PC-3 (cell line): ENCODE data around the gene ALPK3. TPM values are rescaled to one million over a fixed set of nuclear protein-coding genes. Genes with fewer than 3 reads are reported as not detected.

ENCODE experiments used
- ATAC-seq: fragments of 200-7000 bp; cut with Tn5 transposase; 2 replicates; pipeline ENCODE4 v1.9.1; 2020; ENCODE audit warnings: mild to moderate bottlenecking, moderate library complexity
- BruUV-seq: library from RNA; stranded (reverse); fragments of 400-500 nt; replicated peaks from 2 replicates; lab custom pipeline; 2021; lab: Mats Ljungman, UMichigan
- CTCF ChIA-PET: fragments of 300-600 bp; sonication (Branson Sonifier 250); formaldehyde crosslinking; loops from one replicate; lab custom pipeline; 2022; ENCODE audit warnings: antibody characterized with exemption; lab: Charles Lee
- POLR2A ChIA-PET: fragments of 300-600 bp; sonication (Branson Sonifier 250); formaldehyde crosslinking; loops from one replicate; lab custom pipeline; 2022; ENCODE audit warnings: antibody characterized with exemption; ENCODE audit not compliant: unreplicated experiment; lab: Charles Lee
- DNase-seq: peaks from one replicate; pipeline ENCODE4 v3.0.0-alpha.2; 2015
- H2AFZ ChIP-seq: fragments of 300-600 bp; sonication (generic); 2 replicates; pipeline ENCODE4 v1.6.0; 2016; ENCODE audit warnings: antibody characterized with exemption, low read length
- H3F3A ChIP-seq: fragments of 300-600 bp; sonication (generic); one replicate; pipeline ENCODE4 v1.6.0; 2017; ENCODE audit warnings: antibody characterized with exemption, low read length, control low read depth, mild to moderate bottlenecking; ENCODE audit not compliant: unreplicated experiment
- H3K27ac ChIP-seq: fragments of 300-600 bp; sonication (generic); 2 replicates; pipeline ENCODE4 v1.5.1; 2016; ENCODE audit warnings: mild to moderate bottlenecking, low read length
- H3K27me3 ChIP-seq: fragments of 300-600 bp; sonication (generic); 2 replicates; pipeline ENCODE4 v1.6.1; 2016; ENCODE audit warnings: low read length, mixed read lengths
- H3K36me3 ChIP-seq: fragments of 300-600 bp; sonication (generic); 2 replicates; pipeline ENCODE4 v1.6.1; 2016; ENCODE audit warnings: low read depth, mixed run types, low read length, mixed read lengths
- H3K4me1 ChIP-seq: fragments of 300-600 bp; sonication (generic); 2 replicates; pipeline ENCODE4 v1.5.1; 2016; ENCODE audit warnings: low read length; ENCODE audit not compliant: insufficient read depth
- H3K4me2 ChIP-seq: fragments of 300-600 bp; sonication (generic); 2 replicates; pipeline ENCODE4 v1.6.0; 2016; ENCODE audit warnings: low read length
- H3K4me3 ChIP-seq: fragments of 300-600 bp; sonication (generic); 2 replicates; pipeline ENCODE4 v1.5.1; 2016; ENCODE audit warnings: mild to moderate bottlenecking, low read length, mixed read lengths
- H3K79me2 ChIP-seq: fragments of 300-600 bp; sonication (generic); 2 replicates; pipeline ENCODE4 v1.6.1; 2017; ENCODE audit warnings: low read length, mixed read lengths
- H3K9ac ChIP-seq: fragments of 300-600 bp; sonication (generic); 2 replicates; pipeline ENCODE4 v1.6.0; 2016; ENCODE audit warnings: mild to moderate bottlenecking, low read length
- H3K9me2 ChIP-seq: fragments of 300-600 bp; sonication (generic); replicated peaks from 2 replicates; pipeline ENCODE4 v1.6.1; 2016; ENCODE audit warnings: mixed run types, low read length, mixed read lengths
- H3K9me3 ChIP-seq: fragments of 300-600 bp; sonication (generic); 2 replicates; pipeline ENCODE4 v1.6.1; 2016; ENCODE audit warnings: low read length, mixed read lengths
- H4K20me1 ChIP-seq: fragments of 300-600 bp; sonication (generic); 2 replicates; pipeline ENCODE4 v1.6.1; 2016; ENCODE audit warnings: low read length, mixed read lengths
- CTCF ChIP-seq: fragments of 300-600 bp; sonication (generic); conservative IDR thresholded peaks from 2 replicates; pipeline ENCODE4 v1.5.1; 2017; ENCODE audit warnings: antibody characterized with exemption, low read depth, mild to moderate bottlenecking, low read length
- EZH2 ChIP-seq: fragments of 300-600 bp; sonication (generic); IDR thresholded peaks from one replicate; pipeline ENCODE4 v1.6.1; 2017; ENCODE audit warnings: antibody characterized with exemption, mild to moderate bottlenecking, low read length; ENCODE audit not compliant: unreplicated experiment
- EZH2phosphoT487 ChIP-seq: fragments of 300-600 bp; sonication (generic); IDR thresholded peaks from 2 replicates; pipeline ENCODE4 v1.6.1; 2018; ENCODE audit warnings: mild to moderate bottlenecking, antibody characterized with exemption, low read length, borderline replicate concordance
- intact Hi-C: fragments of 100-400 bp; cut with micrococcal nuclease; formaldehyde crosslinking; loops from 2 replicates; pipeline ENCODE4 v1.9.0; 2023
- total RNA-seq: library from RNA; depleted of rRNA; stranded (reverse); fragments of >200 nt; gene quantifications from 2 replicates; pipeline ENCODE4 v1.2.3, GENCODE V29; 2014

ALPK3 gene
- total RNA-seq, 1 experiment from 2014 or later = 2.4 TPM

GRCh38 chr15:84893607-84894006 lies 76.5 kb downstream of the ALPK3 start:
- Histone ChIP-seq H3K4me3 (no peak overlapping the region), H3K4me1 (peaks cover 11% of the 10 kb centered on the region), H3K9me3 (no peaks in the 10 kb centered on the region), H3K9ac (no peak overlapping the region), H3K27ac (no peak overlapping the region), H3F3A (no peaks in the 10 kb centered on the region), H3K4me2 (no peak overlapping the region), H3K27me3 (no peaks in the 10 kb centered on the region), H3K36me3 (no peaks in the 10 kb centered on the region), H3K9me2 (no peaks in the 10 kb centered on the region), H3K79me2 (no peaks in the 10 kb centered on the region), H2AFZ (no peak overlapping the region), H4K20me1 (no peaks in the 10 kb centered on the region)
- ChIA-PET CTCF (no interaction called here), POLR2A (interaction anchor here (0.6 kb wide), 1 partner anchor 36 kb away, joined by 6 read pairs; no protein-coding TSS in a partner anchor)
- no peak for TF ChIP-seq EZH2phosphoT487
- no peak for TF ChIP-seq EZH2
- TF ChIP-seq CTCF = no peak
- ATAC-seq (no peak), DNase-seq (no peak)
- no TSS peak for BruUV-seq
- intact Hi-C loops = no loop called here

- Histone ChIP-seq H3K9me3 (no peaks in the 10 kb centered on the region), H2AFZ (peak overlapping the region; percentile 61), H3K4me3 (0 out of 2 replicates have a peak overlapping the region, but pooled peaks have one; percentile 33), H3K4me1 (peaks cover 11% of the 10 kb centered on the region), H3K79me2 (no peaks in the 10 kb centered on the region), H3K9ac (no peak overlapping the region), H4K20me1 (no peaks in the 10 kb centered on the region), H3K27me3 (no peaks in the 10 kb centered on the region), H3K9me2 (no peaks in the 10 kb centered on the region), H3K27ac (peak overlapping the region; percentile 71), H3F3A (no peaks in the 10 kb centered on the region), H3K4me2 (peak overlapping the region; percentile 66), H3K36me3 (no peaks in the 10 kb centered on the region)
- CTCF ChIA-PET = no interaction called here
- TF ChIP-seq EZH2 (no peak), EZH2phosphoT487 (no peak), CTCF (no peak)
- no TSS peak for BruUV-seq
- ATAC-seq (peak; percentile 54), DNase-seq (peak; percentile 61)
- POLR2A ChIA-PET = no interaction called here
- intact Hi-C loops = no loop called here
Observed at GRCh38 chr15:84894736-84895425, 77.7 kb downstream of the ALPK3 start.

GRCh38 chr15:84898761-84899160 lies 81.6 kb downstream of the ALPK3 start:
- H3K79me2 ChIP-seq = no peaks in the 10 kb centered on the region
- ChIA-PET POLR2A (no interaction called here), CTCF (no interaction called here)
- H3K4me1 ChIP-seq = peaks cover 11% of the 10 kb centered on the region
- H4K20me1 ChIP-seq = no peaks in the 10 kb centered on the region
- H3K4me3 ChIP-seq = no peak overlapping the region
- no peak overlapping the region for H2AFZ ChIP-seq
- H3K27ac ChIP-seq = no peak overlapping the region
- H3K27me3 ChIP-seq = no peaks in the 10 kb centered on the region
- no peaks in the 10 kb centered on the region for H3K9me3 ChIP-seq
- no TSS peak for BruUV-seq
- ATAC-seq (no peak), DNase-seq (no peak)
- intact Hi-C loops = no loop called here
- H3F3A ChIP-seq = no peaks in the 10 kb centered on the region
- H3K9ac ChIP-seq = no peak overlapping the region
- no peak for TF ChIP-seq EZH2
- no peak for TF ChIP-seq EZH2phosphoT487
- TF ChIP-seq CTCF = no peak
- no peak overlapping the region for H3K4me2 ChIP-seq
- no peaks in the 10 kb centered on the region for H3K9me2 ChIP-seq
- no peaks in the 10 kb centered on the region for H3K36me3 ChIP-seq
